ENCODE results near the gene CCDC86. TPM values are rescaled to one million over a fixed set of nuclear protein-coding genes. Genes with fewer than 3 reads are reported as not detected.

Gene CCDC86
- total RNA-seq, 1 experiment from 2014 or later, result 55.9 TPM

DNA sequence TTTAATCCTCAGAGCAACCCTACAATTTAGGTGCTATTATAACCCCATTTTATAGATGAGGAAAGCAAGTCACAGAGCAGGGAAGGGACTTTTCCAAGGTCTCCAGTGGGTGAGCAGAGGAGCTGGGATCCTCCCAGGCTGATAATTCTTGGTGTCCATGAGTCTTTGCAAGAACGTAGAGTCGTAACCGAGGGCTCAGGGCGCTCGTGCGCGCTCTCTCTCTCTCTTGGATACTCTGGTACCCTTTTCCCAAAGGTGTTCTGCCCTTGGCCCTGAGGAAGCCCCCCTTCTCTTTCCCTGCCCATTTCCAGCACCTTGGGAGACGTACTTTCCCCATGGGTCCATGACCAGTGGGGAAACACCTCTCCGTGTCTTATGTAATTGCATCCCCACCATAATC, 20.3 kb downstream of the CCDC86 start:
- peaks cover 7% of the 10 kb centered on the region for H3K4me1 Mint-ChIP-seq (ENCODE audit: low read depth, unreplicated experiment)

DNA sequence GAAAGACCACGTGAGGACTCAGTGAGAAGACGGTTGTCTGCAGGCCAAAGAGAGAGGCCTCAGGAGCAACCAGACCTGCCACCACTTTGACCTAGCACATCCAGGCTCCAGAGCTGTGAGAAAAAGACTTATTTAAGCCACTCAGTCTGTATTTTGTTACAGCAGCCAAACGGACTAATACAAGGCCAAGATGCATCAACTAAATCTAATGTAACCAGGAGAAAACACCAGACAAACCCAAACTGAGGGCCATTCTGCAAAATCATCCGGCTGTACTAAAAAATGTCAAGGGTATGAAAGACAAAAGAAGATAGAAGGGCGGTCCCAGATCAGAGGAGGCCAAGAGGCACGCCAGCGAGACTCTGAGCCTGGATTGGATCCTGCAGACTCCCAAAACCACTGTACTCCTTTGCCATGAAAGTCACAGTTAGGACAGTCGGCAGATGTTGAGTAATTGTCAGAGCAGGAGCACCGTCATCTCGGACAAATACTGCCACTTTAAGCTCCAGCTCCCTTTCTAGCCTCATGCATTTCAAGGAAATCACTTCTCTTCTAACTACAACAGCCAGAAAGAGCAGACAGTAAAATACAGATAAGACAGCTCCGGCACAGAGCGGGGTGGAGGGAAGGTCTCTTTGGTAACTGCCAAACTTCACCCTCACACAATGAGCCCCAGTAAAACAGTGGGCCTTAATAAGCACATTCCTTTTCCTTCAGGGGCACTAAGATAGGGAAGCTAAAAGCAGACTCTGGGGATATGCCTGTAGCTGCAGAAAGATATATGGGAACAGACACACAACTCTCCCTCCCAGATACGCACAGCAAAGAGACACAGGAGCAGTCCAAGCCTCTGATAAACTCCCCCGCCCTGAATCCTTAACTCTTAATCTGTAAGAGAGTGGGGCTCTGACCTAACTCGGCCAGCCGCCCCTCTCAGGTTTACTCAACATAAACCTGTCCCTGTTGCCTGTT, 21.9 kb downstream of the CCDC86 start:
- BruUV-seq (replicated peaks), result no TSS peak
- no peak for DNase-seq
- H3K4me3 Mint-ChIP-seq (ENCODE audit: unreplicated experiment), result no peak overlapping the region
- intact Hi-C loops (cut with micrococcal nuclease; ENCODE audit: unreplicated experiment), result no loop called here
- H3K27me3 Mint-ChIP-seq (ENCODE audit: insufficient read depth, unreplicated experiment), result peaks cover 5% of the 10 kb centered on the region
- TF ChIP-seq, protein P1, sequence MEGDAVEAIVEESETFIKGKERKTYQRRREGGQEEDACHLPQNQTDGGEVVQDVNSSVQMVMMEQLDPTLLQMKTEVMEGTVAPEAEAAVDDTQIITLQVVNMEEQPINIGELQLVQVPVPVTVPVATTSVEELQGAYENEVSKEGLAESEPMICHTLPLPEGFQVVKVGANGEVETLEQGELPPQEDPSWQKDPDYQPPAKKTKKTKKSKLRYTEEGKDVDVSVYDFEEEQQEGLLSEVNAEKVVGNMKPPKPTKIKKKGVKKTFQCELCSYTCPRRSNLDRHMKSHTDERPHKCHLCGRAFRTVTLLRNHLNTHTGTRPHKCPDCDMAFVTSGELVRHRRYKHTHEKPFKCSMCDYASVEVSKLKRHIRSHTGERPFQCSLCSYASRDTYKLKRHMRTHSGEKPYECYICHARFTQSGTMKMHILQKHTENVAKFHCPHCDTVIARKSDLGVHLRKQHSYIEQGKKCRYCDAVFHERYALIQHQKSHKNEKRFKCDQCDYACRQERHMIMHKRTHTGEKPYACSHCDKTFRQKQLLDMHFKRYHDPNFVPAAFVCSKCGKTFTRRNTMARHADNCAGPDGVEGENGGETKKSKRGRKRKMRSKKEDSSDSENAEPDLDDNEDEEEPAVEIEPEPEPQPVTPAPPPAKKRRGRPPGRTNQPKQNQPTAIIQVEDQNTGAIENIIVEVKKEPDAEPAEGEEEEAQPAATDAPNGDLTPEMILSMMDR (IDR thresholded peaks at IDR 0.05; ENCODE audit: insufficient read depth in 1 of 2, low read depth in 1 of 2, low read length in 1 of 2, severe bottlenecking in 1 of 2, unreplicated experiment in 1 of 2), result no peak
- no peaks in the 10 kb centered on the region for H3K36me3 Mint-ChIP-seq (ENCODE audit: insufficient read depth, unreplicated experiment)
- POLR2A ChIA-PET, result no interaction called here
- Histone ChIP-seq H3K9me3 (no peaks in the 10 kb centered on the region), H3K4me3 (ENCODE audit: low read depth, low read length) (no peak overlapping the region), H3K27me3 (replicated peaks; ENCODE audit: control insufficient read depth, insufficient read depth, low read length) (no peaks in the 10 kb centered on the region), H3K4me1 (no peaks in the 10 kb centered on the region), H3K36me3 (ENCODE audit: control insufficient read depth, insufficient read depth, low read length) (no peaks in the 10 kb centered on the region)
- CTCF ChIA-PET, result interaction anchor here (1.1 kb wide), 1 partner anchor 36 kb away, joined by 3 read pairs; no protein-coding TSS in a partner anchor
- peaks cover 7% of the 10 kb centered on the region for H3K4me1 Mint-ChIP-seq (ENCODE audit: low read depth, unreplicated experiment)
- H3K9me3 Mint-ChIP-seq (ENCODE audit: unreplicated experiment), result no peaks in the 10 kb centered on the region
- H3K27ac Mint-ChIP-seq (ENCODE audit: unreplicated experiment), result no peak overlapping the region

More for the DNA sequence above, 20.3 kb downstream of the CCDC86 start:
- Mint-ChIP-seq H3K4me3 (ENCODE audit: unreplicated experiment) (no peak overlapping the region), H3K9me3 (ENCODE audit: unreplicated experiment) (no peaks in the 10 kb centered on the region), H3K27me3 (ENCODE audit: insufficient read depth, unreplicated experiment) (peaks cover 5% of the 10 kb centered on the region), H3K36me3 (ENCODE audit: insufficient read depth, unreplicated experiment) (no peaks in the 10 kb centered on the region), H3K27ac (ENCODE audit: unreplicated experiment) (no peak overlapping the region)
- no TSS peak for BruUV-seq (replicated peaks)
- Histone ChIP-seq H3K27me3 (replicated peaks; ENCODE audit: control insufficient read depth, insufficient read depth, low read length) (no peaks in the 10 kb centered on the region), H3K9me3 (no peaks in the 10 kb centered on the region), H3K4me3 (ENCODE audit: low read depth, low read length) (no peak overlapping the region), H3K36me3 (ENCODE audit: control insufficient read depth, insufficient read depth, low read length) (no peaks in the 10 kb centered on the region), H3K4me1 (no peaks in the 10 kb centered on the region)
- TF ChIP-seq, protein P1 (IDR thresholded peaks at IDR 0.05; ENCODE audit: insufficient read depth in 1 of 2, low read depth in 1 of 2, low read length in 1 of 2, severe bottlenecking in 1 of 2, unreplicated experiment in 1 of 2), result no peak
- DNase-seq, result no peak
- POLR2A ChIA-PET, result no interaction called here
- intact Hi-C loops (cut with micrococcal nuclease; ENCODE audit: unreplicated experiment), result no loop called here
- CTCF ChIA-PET, result no interaction called here

DNA sequence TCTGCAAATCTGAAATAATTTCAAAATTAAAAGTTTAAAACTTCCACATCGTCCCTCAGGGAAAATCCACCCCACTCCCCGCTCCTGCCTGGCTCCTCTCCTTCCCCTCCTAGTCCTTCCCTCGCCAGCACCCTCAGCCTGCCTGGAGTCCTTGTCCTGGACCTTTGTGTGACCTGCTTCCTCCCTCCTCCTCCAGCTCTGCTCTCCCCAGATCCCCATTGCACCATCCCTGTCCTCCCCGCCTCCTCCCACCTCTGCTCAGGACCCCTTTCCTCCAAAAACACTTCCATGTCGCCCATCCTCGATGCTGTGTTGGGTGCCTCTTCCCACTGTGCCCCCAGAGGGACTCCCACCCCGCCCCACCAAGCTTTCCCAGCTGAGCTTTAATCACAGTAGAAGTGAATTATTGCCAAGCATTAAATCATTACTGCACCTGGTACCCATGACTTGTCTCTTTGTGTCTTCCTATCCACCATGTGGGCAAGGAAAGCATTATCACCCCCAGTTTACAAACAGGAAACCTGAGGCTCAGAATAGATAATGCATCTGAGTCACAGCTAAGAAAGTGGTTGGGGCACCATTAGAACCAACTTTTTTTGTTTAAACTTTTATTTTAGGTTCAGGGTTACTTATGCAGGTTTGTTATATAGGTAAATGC, 23.1 kb downstream of the CCDC86 start:
- ChIA-PET CTCF (interaction anchor here (1.0 to 1.1 kb wide), 2 partner anchors 34 to 35 kb away, joined by 3 to 4 read pairs; no protein-coding TSS in a partner anchor), POLR2A (no interaction called here)
- no TSS peak for BruUV-seq (replicated peaks)
- Mint-ChIP-seq H3K9me3 (ENCODE audit: unreplicated experiment) (no peaks in the 10 kb centered on the region), H3K4me3 (ENCODE audit: unreplicated experiment) (no peak overlapping the region), H3K36me3 (ENCODE audit: insufficient read depth, unreplicated experiment) (no peaks in the 10 kb centered on the region), H3K27me3 (ENCODE audit: insufficient read depth, unreplicated experiment) (peaks cover 5% of the 10 kb centered on the region), H3K4me1 (ENCODE audit: low read depth, unreplicated experiment) (peaks cover 7% of the 10 kb centered on the region), H3K27ac (ENCODE audit: unreplicated experiment) (no peak overlapping the region)
- no peaks in the 10 kb centered on the region for H3K4me1 ChIP-seq
- no peaks in the 10 kb centered on the region for H3K36me3 ChIP-seq (ENCODE audit: control insufficient read depth, insufficient read depth, low read length)
- TF ChIP-seq, protein P1 (IDR thresholded peaks at IDR 0.05; ENCODE audit: insufficient read depth in 1 of 2, low read depth in 1 of 2, low read length in 1 of 2, severe bottlenecking in 1 of 2, unreplicated experiment in 1 of 2), result no peak
- no peak for DNase-seq
- no peaks in the 10 kb centered on the region for H3K9me3 ChIP-seq
- H3K27me3 ChIP-seq (replicated peaks; ENCODE audit: control insufficient read depth, insufficient read depth, low read length), result no peaks in the 10 kb centered on the region
- H3K4me3 ChIP-seq (ENCODE audit: low read depth, low read length), result no peak overlapping the region
- intact Hi-C loops (cut with micrococcal nuclease; ENCODE audit: unreplicated experiment), result no loop called here

Data from Caco-2 (cell line).